ENCODE data around the gene CCDC9B.

The CCDC9B gene

GRCh38 chr15:40333922-40334492, 6.7 kb downstream of the CCDC9B start:
- peak overlapping the region; percentile 51 to 58 for H3K4me3 ChIP-seq (ENCODE audit: low read depth in 1 of 2, low read length in 1 of 2)
- no peaks in the 10 kb centered on the region for H3K27me3 ChIP-seq
- no peaks in the 10 kb centered on the region for H3K9me3 ChIP-seq
- H3K27ac ChIP-seq: peak overlapping the region; percentile 98
- H3K4me1 ChIP-seq (ENCODE audit: control insufficient read depth in 1 of 2, insufficient read depth in 1 of 2, low read depth in 1 of 2, low read length in 1 of 2): peaks cover 48 to 63% of the 10 kb centered on the region in 2 experiments
- peaks cover 4% of the 10 kb centered on the region for H3K36me3 ChIP-seq
- peak; percentile 45 for TF ChIP-seq CTCF (IDR thresholded peaks at IDR 0.05)

GRCh38 chr15:40332113-40332781, 8.5 kb downstream of the CCDC9B start:
- no peak for TF ChIP-seq CTCF (IDR thresholded peaks at IDR 0.05)
- H3K9me3 ChIP-seq: no peaks in the 10 kb centered on the region
- no peak overlapping the region for H3K4me3 ChIP-seq (ENCODE audit: low read depth in 1 of 2, low read length in 1 of 2)
- H3K4me1 ChIP-seq (ENCODE audit: control insufficient read depth in 1 of 2, insufficient read depth in 1 of 2, low read depth in 1 of 2, low read length in 1 of 2): peaks cover 42 to 53% of the 10 kb centered on the region in 2 experiments
- no peaks in the 10 kb centered on the region for H3K27me3 ChIP-seq
- peaks cover 4% of the 10 kb centered on the region for H3K36me3 ChIP-seq
- H3K27ac ChIP-seq: peak overlapping the region; percentile 98

GRCh38 chr15:40331637-40332036, 9.1 kb downstream of the CCDC9B start:
- H3K4me3 ChIP-seq (ENCODE audit: low read depth in 1 of 2, low read length in 1 of 2): no peak overlapping the region
- H3K27ac ChIP-seq: peak overlapping the region; percentile 98
- H3K27me3 ChIP-seq: no peaks in the 10 kb centered on the region
- H3K4me1 ChIP-seq (ENCODE audit: control insufficient read depth in 1 of 2, insufficient read depth in 1 of 2, low read depth in 1 of 2, low read length in 1 of 2): peaks cover 39 to 48% of the 10 kb centered on the region in 2 experiments
- TF ChIP-seq CTCF (IDR thresholded peaks at IDR 0.05): no peak
- H3K9me3 ChIP-seq: no peaks in the 10 kb centered on the region
- H3K36me3 ChIP-seq: peaks cover 4% of the 10 kb centered on the region

- Histone ChIP-seq H3K27me3 (no peaks in the 10 kb centered on the region), H3K4me1 (ENCODE audit: control insufficient read depth in 1 of 2, insufficient read depth in 1 of 2, low read depth in 1 of 2, low read length in 1 of 2) (peaks cover 34 to 48% of the 10 kb centered on the region in 2 experiments), H3K4me3 (ENCODE audit: low read depth in 1 of 2, low read length in 1 of 2) (no peak overlapping the region), H3K9me3 (no peaks in the 10 kb centered on the region), H3K27ac (no peak overlapping the region), H3K36me3 (peaks cover 4% of the 10 kb centered on the region)
- no peak for TF ChIP-seq CTCF (IDR thresholded peaks at IDR 0.05)
Observed at GRCh38 chr15:40331026-40331425, 9.7 kb downstream of the CCDC9B start.

GRCh38 chr15:40330368-40330836, 10.3 kb downstream of the CCDC9B start:
- Histone ChIP-seq H3K27ac (no peak overlapping the region), H3K9me3 (no peaks in the 10 kb centered on the region), H3K4me3 (ENCODE audit: low read depth in 1 of 2, low read length in 1 of 2) (no peak overlapping the region), H3K4me1 (ENCODE audit: control insufficient read depth in 1 of 2, insufficient read depth in 1 of 2, low read depth in 1 of 2, low read length in 1 of 2) (peaks cover 38 to 50% of the 10 kb centered on the region in 2 experiments), H3K36me3 (peaks cover 4% of the 10 kb centered on the region), H3K27me3 (no peaks in the 10 kb centered on the region)
- no peak for TF ChIP-seq CTCF (IDR thresholded peaks at IDR 0.05)
